Posterior vena cava (tissue), 2 donors: ENCODE measurements around the gene TMEM92. TPM values are rescaled to one million over a fixed set of nuclear protein-coding genes. Genes with fewer than 3 reads are reported as not detected.

Experiments
- DNase-seq: peaks from one replicate; pipeline ENCODE4 v3.0.0-alpha.2; 2020; ENCODE audit warnings: low spot score
- intact Hi-C, 2 donors: fragments of 100-400 bp; cut with DNase I; formaldehyde crosslinking; loops; one replicate each; pipeline versions ENCODE4 v1.14.1 to v1.14.2; 2022 to 2023
- long read RNA-seq, 2 donors: library from polyadenylated mRNA; unstranded; transcript quantifications; one replicate each; pipeline ENCODE4 v2.0.0, GENCODE V29; 2020 to 2021
- total RNA-seq, 2 donors: library from RNA; stranded (reverse); fragmentation: NEBNext Ultra II Directional; extraction: Animal tissue kit (Norgen Biotek cat#: 25700); gene quantifications; one replicate each; pipeline ENCODE4 v1.2.1, GENCODE V29; 2021
- donor health status: DM: yes; HTN: yes; CAD: no.
- donor health status: DM: yes; HTN: yes; CAD: no.

Gene TMEM92
- total RNA-seq: under 1 TPM; 0.33 to 0.60 TPM
- long read RNA-seq, donor 1: 0 reads
- long read RNA-seq, donor 2, partial matches to known transcripts: 0 of 1 reads
- long read RNA-seq, donor 2, other reads (novel, unspliced or antisense): 0 of 1 reads

DNA sequence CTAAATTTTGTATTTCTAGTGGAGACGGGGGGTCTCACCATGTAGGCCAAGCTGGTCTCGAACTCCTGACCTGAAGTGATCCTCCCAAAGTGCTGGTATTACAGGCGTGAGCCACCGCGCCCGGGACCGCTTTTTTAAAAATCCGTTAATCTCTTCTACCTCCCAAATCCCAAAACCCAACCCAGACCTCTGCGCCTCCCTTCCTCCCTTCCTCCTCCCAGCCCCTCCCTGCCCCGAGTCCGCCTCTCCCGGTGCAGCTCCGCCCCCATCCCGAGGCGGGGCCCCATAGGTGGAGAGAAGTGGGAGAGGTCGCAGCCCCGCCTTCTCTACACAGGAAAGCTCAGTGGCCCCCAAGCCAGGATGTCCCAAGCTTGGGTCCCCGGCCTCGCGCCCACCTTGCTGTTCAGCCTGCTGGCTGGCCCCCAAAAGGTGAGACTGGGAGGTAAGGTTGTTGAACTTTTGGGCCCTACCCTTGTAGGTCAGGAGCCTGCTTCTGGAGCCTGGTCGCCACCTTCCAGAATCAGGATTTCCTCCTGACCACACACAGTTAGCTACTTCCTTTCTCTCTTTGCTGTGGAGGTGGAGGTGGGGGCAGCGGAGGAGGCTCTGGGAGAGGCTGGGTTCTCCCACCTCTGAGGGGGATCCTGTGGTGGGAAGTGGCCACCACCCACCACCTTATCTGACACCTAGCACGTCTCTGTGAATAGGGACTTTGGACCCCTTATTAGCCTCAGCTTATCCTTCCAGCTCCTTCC is at the start of gene TMEM92:
Gene TMEM92 (plus strand): TSS at position 325 of the 755 bp plus-strand sequence. CDS start 36 bp downstream, at position 361.
- intact Hi-C loops: no loop called here
- peak; percentile 74 for DNase-seq

GRCh38 chr17:50225701-50226240 is 48.5 kb upstream of the TMEM92 start:
- DNase-seq: no peak
- intact Hi-C loops: no loop called here

- no peak for DNase-seq
- intact Hi-C loops: no loop called here
Measured at GRCh38 chr17:50234581-50234980, 39.7 kb upstream of the TMEM92 start.

GRCh38 chr17:50237901-50238300 is 36.4 kb upstream of the TMEM92 start:
- intact Hi-C loops: no loop called here
- DNase-seq: no peak

- intact Hi-C loops: no loop called here
- DNase-seq: no peak
Measured at GRCh38 chr17:50238601-50239280, 35.5 kb upstream of the TMEM92 start.

GRCh38 chr17:50239937-50240336 is 34.3 kb upstream of the TMEM92 start:
- no peak for DNase-seq
- intact Hi-C loops: no loop called here

GRCh38 chr17:50240851-50241250 is 33.4 kb upstream of the TMEM92 start:
- intact Hi-C loops: no loop called here
- no peak for DNase-seq

GRCh38 chr17:50241431-50241830 is 32.8 kb upstream of the TMEM92 start:
- no peak for DNase-seq
- intact Hi-C loops: no loop called here

DNA sequence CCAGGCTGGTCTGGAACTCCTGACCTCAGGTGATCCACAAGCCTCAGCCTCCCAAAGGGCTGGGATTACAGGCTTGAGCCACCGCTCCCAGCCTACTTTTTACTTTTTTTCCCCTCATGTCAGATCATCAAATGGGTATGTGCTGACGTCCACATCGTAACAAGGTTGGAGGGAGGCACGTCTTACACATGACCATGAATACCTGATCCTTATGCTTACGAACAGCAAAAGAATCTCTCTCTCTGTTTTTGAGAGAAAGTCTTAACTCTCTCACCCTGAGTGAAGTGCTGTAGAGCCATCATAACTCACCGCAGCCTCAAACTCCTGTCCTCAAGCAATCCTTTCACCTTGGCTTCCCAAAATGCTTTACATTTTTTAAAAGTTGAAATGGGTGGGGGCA is 29.5 kb upstream of the TMEM92 start:
- no peak for DNase-seq
- intact Hi-C loops: no loop called here

DNA sequence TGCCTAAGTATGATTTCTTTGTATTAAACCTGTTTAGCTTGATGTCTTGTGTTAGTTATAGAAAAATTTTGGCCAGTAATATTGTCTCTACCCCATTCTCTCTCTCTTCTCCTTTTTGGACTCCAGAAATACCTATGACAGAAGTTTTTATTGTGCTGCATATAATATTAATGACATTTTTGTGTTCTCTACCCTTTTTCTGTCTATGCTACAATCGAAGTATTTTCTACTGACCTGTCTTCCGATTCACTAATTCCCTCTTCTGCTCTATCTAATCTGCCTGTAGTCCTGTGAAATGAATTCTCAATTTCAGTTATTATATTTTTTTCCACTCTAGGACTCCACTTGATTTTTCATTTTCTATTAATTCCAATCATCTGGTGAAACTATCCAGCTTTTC is 26.0 kb upstream of the TMEM92 start:
- no peak for DNase-seq
- intact Hi-C loops: no loop called here

DNA sequence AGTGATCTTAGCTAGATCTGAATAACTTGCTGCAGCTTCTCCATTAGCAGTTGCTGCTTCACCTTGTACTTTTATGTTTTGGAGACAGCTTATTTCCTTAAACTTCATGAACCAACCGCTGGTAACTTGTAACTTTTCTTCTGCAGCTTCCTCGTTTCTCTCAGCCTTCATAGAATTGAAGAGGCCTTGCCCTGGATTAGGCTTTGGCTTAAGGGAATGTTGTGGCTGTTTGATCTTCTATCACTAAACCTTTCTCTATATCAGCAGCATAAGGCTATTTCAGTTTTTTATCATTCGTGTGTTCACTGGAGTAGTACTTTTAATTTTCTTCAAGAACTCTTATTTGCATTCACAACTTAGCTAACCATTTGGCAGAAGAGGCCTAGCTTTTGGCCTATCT is 21.5 kb upstream of the TMEM92 start:
- no peak for DNase-seq
- intact Hi-C loops: no loop called here

GRCh38 chr17:50255766-50256635 is 18.3 kb upstream of the TMEM92 start:
- intact Hi-C loops: loop anchor here in 1 of 2 donors (5.0 kb wide), 1 partner anchor 34 kb away; no protein-coding TSS in a partner anchor
- DNase-seq: peak; percentile 57

DNA sequence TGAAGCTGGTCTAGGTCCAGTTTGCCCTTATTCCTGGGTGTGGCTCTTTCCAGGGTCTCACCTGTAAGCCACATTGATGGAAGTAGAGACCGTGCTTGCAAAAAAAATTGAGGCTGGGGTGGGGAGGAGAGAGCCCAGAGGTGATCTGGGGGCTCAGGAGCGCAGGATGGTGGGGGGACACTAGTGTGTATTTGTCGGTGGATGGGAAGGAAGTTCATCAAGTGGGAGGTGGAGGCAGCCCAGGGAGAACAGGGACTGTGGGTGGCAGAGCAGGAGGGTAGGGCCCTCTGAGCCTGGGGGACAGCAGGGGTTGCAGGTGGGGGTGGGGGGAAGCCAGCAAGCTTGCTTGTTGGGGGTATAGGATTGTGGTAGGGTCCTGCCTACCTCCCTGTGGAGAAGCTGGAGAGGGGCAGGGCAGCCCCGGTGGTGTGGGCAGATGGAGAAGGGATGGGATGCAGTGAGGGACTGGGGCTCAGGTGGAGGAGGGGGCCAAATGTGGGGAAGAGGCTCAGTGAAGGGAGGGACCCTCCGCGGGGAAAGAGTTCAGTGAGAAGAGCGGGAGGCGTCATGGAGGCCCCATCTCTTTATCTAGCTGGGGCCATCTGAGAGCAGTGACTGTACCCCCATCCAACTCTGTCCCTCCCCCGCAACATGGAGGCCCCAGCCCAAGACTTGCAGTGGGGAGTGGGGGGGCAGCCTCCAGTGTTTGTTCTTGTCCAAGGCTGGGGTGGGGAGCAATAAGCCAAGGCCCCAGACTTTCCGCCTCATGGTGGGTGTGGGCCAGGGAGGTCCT is 17.2 kb upstream of the TMEM92 start:
- intact Hi-C loops: loop anchor here in 1 of 2 donors (5.0 kb wide), 1 partner anchor 35 kb away; no protein-coding TSS in a partner anchor
- DNase-seq: no peak

- peak; percentile 91 for DNase-seq
- intact Hi-C loops: loop anchor here in 1 of 2 donors (5.0 kb wide), 1 partner anchor 35 kb away; no protein-coding TSS in a partner anchor
Measured at GRCh38 chr17:50257676-50258224, 16.5 kb upstream of the TMEM92 start.

DNA sequence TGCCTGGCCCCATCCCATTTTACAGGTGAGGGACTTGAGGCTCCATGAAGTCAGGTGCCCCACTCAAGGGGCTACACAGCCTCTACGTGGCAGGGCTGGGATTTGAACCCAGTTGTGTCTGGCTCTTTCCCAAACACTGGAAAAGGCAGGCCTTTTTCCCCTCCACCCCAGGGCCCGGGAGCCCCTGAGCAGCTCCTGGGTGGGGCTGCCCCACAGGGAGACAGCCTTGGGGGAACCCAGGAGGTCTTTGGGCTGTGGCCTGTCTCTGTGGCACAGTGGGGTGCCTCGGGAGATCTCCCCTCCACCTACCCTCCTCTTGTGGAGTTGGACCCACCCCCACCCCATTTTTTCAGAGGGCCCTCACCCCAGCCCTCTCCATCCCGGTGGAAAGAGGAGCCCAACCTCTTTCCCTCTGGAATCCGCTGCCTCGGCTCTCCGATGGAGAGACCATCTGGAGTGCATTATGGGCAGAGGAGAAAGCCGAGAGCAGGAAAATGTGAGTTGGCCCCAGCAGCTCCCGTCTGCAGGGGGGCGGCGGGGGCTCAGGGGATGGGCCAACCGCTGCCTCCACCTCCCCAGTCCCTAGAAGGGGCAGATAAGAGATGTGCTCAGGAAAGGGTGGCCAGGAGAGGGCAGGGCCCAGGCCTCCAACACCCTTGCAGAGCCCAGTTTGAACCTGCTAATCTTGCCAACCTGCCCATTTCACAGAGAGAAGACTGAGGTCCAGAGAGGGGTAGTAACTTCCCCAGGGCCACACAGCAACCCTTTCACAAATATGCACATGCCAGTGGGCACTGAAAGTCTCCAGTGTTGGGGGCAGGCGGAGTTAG is 15.4 kb upstream of the TMEM92 start:
- DNase-seq: no peak

DNA sequence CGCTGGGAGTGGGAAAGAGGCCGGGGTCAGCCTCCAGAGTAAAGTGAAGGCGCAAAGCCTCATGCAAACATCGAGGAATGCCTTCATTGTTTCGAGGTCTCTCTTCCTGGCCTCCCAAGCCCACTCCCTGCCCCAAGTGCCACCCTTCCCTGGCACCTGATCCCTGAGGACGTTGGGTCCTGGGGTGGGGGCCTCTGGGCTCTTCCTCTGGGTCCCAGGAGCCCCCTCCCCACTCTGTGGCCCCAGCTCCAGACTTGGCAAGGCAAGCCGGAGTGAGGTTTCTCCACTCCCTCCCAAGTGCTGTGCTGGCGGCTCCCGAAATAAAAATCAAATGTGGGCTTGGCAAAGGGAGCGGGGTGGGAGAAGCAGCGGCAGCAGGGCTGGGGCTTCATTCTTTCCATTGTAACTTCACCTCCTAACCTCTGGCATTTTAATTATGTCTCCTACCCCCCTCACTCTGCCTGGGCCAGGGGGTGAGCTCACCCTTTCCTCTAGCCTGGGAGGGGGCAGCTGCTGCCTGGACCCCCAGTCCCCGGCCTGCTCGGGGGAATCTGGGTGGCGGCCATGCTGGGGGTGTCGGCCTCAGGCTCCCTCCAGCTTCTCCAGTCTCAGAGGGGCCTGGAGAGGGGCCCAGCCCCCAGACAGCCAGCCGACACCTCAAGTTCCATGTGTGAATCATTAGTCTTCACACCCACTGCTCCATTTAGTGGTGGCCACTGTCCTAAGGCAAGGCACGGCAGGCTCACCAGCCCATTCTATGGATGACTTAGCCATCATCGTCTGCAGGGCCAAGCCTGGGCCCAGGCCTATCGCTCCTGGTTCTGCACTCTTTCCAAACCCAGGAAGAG is 14.6 kb upstream of the TMEM92 start:
- intact Hi-C loops: loop anchor here in 1 of 2 donors (5.0 kb wide), 1 partner anchor 37 kb away; no protein-coding TSS in a partner anchor
- DNase-seq: peak; percentile 83

More for the DNA sequence above, 15.4 kb upstream of the TMEM92 start:
- intact Hi-C loops: loop anchor here in 1 of 2 donors (5.0 kb wide), 1 partner anchor 37 kb away; no protein-coding TSS in a partner anchor
